Measurements from ENCODE around the gene MATR3.
"Not testable (repeated sequence)": the region's sequence is repeated elsewhere in the genome, so short reads cannot be mapped to it uniquely, and the experiment has no call there.

MATR3 gene

GRCh38 chr5:139293507-139294373, at the start of gene MATR3:
Gene MATR3, plus strand, starts transcription at chr5:139293740. Its CDS starts 13,676 bp downstream, at chr5:139307416.
- peak; percentile 96 for DNase-seq (ENCODE audit: low spot score)

- no peak for DNase-seq (ENCODE audit: low spot score)
Measured at GRCh38 chr5:139245637-139246339, 47.8 kb upstream of the MATR3 start.

GRCh38 chr5:139246394-139246793, 47.1 kb upstream of the MATR3 start:
- no peak for DNase-seq (ENCODE audit: low spot score)

- no peak for DNase-seq (ENCODE audit: low spot score)
Measured at GRCh38 chr5:139248826-139249453, 44.6 kb upstream of the MATR3 start.

- DNase-seq (ENCODE audit: low spot score) = no peak
Measured at GRCh38 chr5:139251281-139251687, 42.3 kb upstream of the MATR3 start.

GRCh38 chr5:139251695-139252288, 41.7 kb upstream of the MATR3 start:
- DNase-seq (ENCODE audit: low spot score) = no peak

GRCh38 chr5:139253115-139253514, 40.4 kb upstream of the MATR3 start:
- DNase-seq (ENCODE audit: low spot score) = no peak

- DNase-seq (ENCODE audit: low spot score) = no peak
Measured at GRCh38 chr5:139256820-139257219, 36.7 kb upstream of the MATR3 start.

- no peak for DNase-seq (ENCODE audit: low spot score)
Measured at GRCh38 chr5:139262059-139262741, 31.3 kb upstream of the MATR3 start.

- DNase-seq (ENCODE audit: low spot score) = peak; percentile 90
Measured at GRCh38 chr5:139262742-139263445, 30.6 kb upstream of the MATR3 start.

- DNase-seq (ENCODE audit: low spot score) = no peak
Measured at GRCh38 chr5:139263536-139263935, 30.0 kb upstream of the MATR3 start.

- DNase-seq (ENCODE audit: low spot score) = no peak
Measured at GRCh38 chr5:139263946-139264345, 29.6 kb upstream of the MATR3 start.

GRCh38 chr5:139265001-139265400, 28.5 kb upstream of the MATR3 start:
- no peak for DNase-seq (ENCODE audit: low spot score)

- no peak for DNase-seq (ENCODE audit: low spot score)
Measured at GRCh38 chr5:139266236-139266635, 27.3 kb upstream of the MATR3 start.

GRCh38 chr5:139267481-139267880, 26.1 kb upstream of the MATR3 start:
- DNase-seq (ENCODE audit: low spot score) = no peak

- no peak for DNase-seq (ENCODE audit: low spot score)
Measured at GRCh38 chr5:139268364-139269202, 25.0 kb upstream of the MATR3 start.

- DNase-seq (ENCODE audit: low spot score) = not testable (repeated sequence)
Measured at GRCh38 chr5:139270718-139271117, 22.8 kb upstream of the MATR3 start.

- DNase-seq (ENCODE audit: low spot score) = no peak
Measured at GRCh38 chr5:139271201-139272027, 22.1 kb upstream of the MATR3 start.

Measured in D341Med (cell line).